MCF 10A (cell line): ENCODE results near the gene KCNMA1. TPM values are rescaled to one million over a fixed set of nuclear protein-coding genes. Genes with fewer than 3 reads are reported as not detected.

ENCODE experiments used
- BruUV-seq: library from RNA; stranded (reverse); fragments of 400-500 nt; replicated peaks from 2 replicates; lab custom pipeline; 2021; lab: Mats Ljungman, UMichigan
- CTCF ChIA-PET: fragments of 300-600 bp; sonication (Branson Sonifier 250); formaldehyde crosslinking; extraction: SDS; loops from one replicate; lab custom pipeline; 2021; ENCODE audit warnings: antibody characterized with exemption, inconsistent platforms; lab: Yijun Ruan, JAX
- POLR2A ChIA-PET: fragments of 300-600, 350-650 bp; sonication (Branson Sonifier 250); formaldehyde crosslinking; extraction: SDS; loops from one replicate; lab custom pipeline; 2020; ENCODE audit warnings: antibody characterized with exemption, inconsistent platforms; lab: Yijun Ruan, JAX
- DNase-seq: peaks from one replicate; pipeline ENCODE4 v3.0.0-alpha.2; 2018; ENCODE audit not compliant: unreplicated experiment
- H3K27ac Mint-ChIP-seq: one replicate; pipeline ENCODE4 v1.8.0; 2022; ENCODE audit warnings: mild to moderate bottlenecking, low read depth, mixed read lengths; ENCODE audit not compliant: unreplicated experiment
- H3K27me3 Mint-ChIP-seq: one replicate; pipeline ENCODE4 v1.8.0; 2022; ENCODE audit warnings: mixed read lengths; ENCODE audit not compliant: insufficient read depth, unreplicated experiment
- H3K36me3 Mint-ChIP-seq: one replicate; pipeline ENCODE4 v1.8.0; 2022; ENCODE audit warnings: mild to moderate bottlenecking, moderate library complexity, mixed read lengths; ENCODE audit not compliant: insufficient read depth, unreplicated experiment
- H3K4me1 Mint-ChIP-seq: one replicate; pipeline ENCODE4 v1.8.0; 2022; ENCODE audit warnings: mixed read lengths; ENCODE audit not compliant: insufficient read depth, unreplicated experiment
- H3K4me3 Mint-ChIP-seq: one replicate; pipeline ENCODE4 v1.8.0; 2022; ENCODE audit warnings: mild to moderate bottlenecking, moderate library complexity, mixed read lengths; ENCODE audit not compliant: unreplicated experiment
- H3K9me3 Mint-ChIP-seq: one replicate; pipeline ENCODE4 v1.8.0; 2022; ENCODE audit warnings: mixed read lengths; ENCODE audit not compliant: unreplicated experiment
- intact Hi-C: fragments of 100-400 bp; cut with micrococcal nuclease; formaldehyde crosslinking; loops from 2 replicates; pipeline ENCODE4 v1.14.1; 2022
- total RNA-seq: library from RNA; stranded (reverse); gene quantifications from 2 replicates; pipeline ENCODE4 v1.2.3, GENCODE V29; 2022
- TF ChIP-seq, protein P1 (sequence below): fragments of 200-600 bp; IDR thresholded peaks from one replicate; pipeline ENCODE4 v1.8.0; 2022; ENCODE audit warnings: antibody characterized with exemption, mild to moderate bottlenecking; ENCODE audit not compliant: unreplicated experiment

Gene KCNMA1
- total RNA-seq, 1 experiment from 2014 or later = 7.5 TPM

DNA sequence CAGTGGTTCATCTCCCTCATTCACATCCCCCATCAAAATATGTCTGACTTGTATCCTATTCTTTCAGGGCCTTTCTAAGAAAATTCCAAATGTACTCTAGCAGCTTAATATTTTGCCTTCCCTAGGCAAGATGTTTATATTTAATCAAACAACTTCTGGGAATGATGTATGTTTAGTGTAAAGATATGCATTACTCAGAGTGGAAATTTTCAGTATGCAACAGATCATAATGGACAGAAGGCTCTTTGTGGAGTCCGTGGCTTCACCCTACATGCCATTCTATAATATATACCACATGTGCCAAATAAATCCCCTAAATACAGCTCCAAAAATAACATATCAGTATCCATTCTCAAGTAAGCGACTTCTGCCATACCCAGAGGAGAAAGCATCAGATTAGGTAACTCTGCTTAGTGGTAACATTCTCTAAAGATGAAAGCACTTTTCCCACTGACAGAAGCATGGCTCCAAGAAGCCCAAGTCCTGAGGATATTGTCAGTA is 316.6 kb downstream of the KCNMA1 start:
- H3K27me3 Mint-ChIP-seq = no peaks in the 10 kb centered on the region
- no peak overlapping the region for H3K4me3 Mint-ChIP-seq
- TF ChIP-seq, protein P1, sequence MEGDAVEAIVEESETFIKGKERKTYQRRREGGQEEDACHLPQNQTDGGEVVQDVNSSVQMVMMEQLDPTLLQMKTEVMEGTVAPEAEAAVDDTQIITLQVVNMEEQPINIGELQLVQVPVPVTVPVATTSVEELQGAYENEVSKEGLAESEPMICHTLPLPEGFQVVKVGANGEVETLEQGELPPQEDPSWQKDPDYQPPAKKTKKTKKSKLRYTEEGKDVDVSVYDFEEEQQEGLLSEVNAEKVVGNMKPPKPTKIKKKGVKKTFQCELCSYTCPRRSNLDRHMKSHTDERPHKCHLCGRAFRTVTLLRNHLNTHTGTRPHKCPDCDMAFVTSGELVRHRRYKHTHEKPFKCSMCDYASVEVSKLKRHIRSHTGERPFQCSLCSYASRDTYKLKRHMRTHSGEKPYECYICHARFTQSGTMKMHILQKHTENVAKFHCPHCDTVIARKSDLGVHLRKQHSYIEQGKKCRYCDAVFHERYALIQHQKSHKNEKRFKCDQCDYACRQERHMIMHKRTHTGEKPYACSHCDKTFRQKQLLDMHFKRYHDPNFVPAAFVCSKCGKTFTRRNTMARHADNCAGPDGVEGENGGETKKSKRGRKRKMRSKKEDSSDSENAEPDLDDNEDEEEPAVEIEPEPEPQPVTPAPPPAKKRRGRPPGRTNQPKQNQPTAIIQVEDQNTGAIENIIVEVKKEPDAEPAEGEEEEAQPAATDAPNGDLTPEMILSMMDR = no peak
- peaks cover 8% of the 10 kb centered on the region for H3K4me1 Mint-ChIP-seq
- no peaks in the 10 kb centered on the region for H3K36me3 Mint-ChIP-seq
- no TSS peak for BruUV-seq
- ChIA-PET POLR2A (no interaction called here), CTCF (interaction anchor here (0.7 to 0.8 kb wide), 2 partner anchors 147 to 149 kb away, joined by 3 read pairs; no protein-coding TSS in a partner anchor)
- intact Hi-C loops = no loop called here
- peaks cover 6% of the 10 kb centered on the region for H3K9me3 Mint-ChIP-seq
- no peak overlapping the region for H3K27ac Mint-ChIP-seq
- DNase-seq = no peak

DNA sequence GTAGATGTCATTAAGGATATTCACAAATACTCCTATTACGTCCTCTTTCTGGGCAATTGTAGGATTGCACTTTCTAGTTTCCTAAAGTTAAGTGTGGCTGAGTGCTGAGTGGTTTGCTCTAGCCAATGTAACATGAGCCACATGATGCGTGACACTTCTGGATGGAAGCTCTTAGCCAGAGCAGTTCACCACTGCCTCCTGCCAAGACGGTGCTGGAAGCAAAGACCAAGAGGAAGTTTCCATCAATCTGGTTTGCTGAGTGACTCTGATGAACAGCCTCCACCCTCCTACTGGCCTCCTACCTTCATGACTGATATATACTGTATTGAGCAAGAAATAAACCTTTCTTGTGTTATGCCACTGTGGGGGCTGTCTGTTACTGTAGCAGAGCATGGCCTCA is 318.1 kb downstream of the KCNMA1 start:
- CTCF ChIA-PET = interaction anchor here (0.7 kb wide), 1 partner anchor 8 kb away, joined by 3 read pairs; no protein-coding TSS in a partner anchor

DNA sequence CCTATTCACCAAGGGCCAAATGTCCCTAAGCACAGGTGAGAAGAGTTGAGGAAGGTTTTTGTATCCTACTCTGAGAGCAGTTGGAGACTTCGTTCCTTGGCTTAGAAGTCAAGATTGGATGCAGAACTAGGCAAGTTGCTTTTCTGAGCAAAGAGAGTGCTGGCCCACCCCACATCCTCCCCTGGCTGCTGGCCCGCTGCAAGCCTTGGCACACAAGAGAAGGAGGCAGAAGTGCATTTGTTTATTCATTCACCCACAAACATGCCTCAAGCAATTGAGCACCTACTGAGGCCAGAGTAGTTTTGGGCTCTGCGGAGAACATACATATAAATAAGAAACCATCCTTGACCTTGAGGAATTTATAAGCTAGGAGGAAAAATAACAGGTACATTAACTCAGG is 318.9 kb downstream of the KCNMA1 start:
- TF ChIP-seq, protein P1 = no peak
- intact Hi-C loops = no loop called here
- Mint-ChIP-seq H3K27me3 (no peaks in the 10 kb centered on the region), H3K4me3 (no peak overlapping the region), H3K27ac (no peak overlapping the region), H3K36me3 (no peaks in the 10 kb centered on the region), H3K4me1 (no peaks in the 10 kb centered on the region), H3K9me3 (peaks cover 6% of the 10 kb centered on the region)
- ChIA-PET POLR2A (no interaction called here), CTCF (interaction anchor here (0.6 kb wide), 1 partner anchor 1400 kb away, joined by 3 read pairs; no protein-coding TSS in a partner anchor)
- DNase-seq = no peak
- no TSS peak for BruUV-seq

More for the DNA sequence above, 318.1 kb downstream of the KCNMA1 start:
- Mint-ChIP-seq H3K9me3 (peaks cover 6% of the 10 kb centered on the region), H3K27me3 (no peaks in the 10 kb centered on the region), H3K4me3 (no peak overlapping the region), H3K27ac (no peak overlapping the region), H3K4me1 (no peaks in the 10 kb centered on the region), H3K36me3 (no peaks in the 10 kb centered on the region)
- no peak for DNase-seq
- intact Hi-C loops = no loop called here
- POLR2A ChIA-PET = no interaction called here
- TF ChIP-seq, protein P1 = no peak
- no TSS peak for BruUV-seq

DNA sequence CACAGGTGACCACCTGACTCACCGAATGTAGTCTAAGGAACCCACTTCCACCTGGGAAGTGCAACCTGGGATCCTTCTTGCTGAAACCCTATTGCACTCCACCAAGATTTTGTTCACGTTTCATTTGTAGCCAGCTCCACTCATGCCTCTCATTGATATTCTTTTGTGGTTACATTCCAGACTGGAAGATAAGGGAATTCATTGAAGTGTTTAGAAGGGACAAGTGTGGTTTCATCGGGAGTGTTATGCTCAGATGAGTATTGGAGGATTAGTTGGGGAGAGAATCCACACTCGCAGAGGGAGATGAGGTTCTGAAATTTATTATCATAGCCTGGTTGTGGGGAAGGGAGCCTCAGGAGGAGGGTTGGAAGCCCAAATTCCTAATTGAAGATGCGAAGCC is 320.4 kb downstream of the KCNMA1 start:
- Mint-ChIP-seq H3K4me1 (no peaks in the 10 kb centered on the region), H3K27ac (no peak overlapping the region), H3K27me3 (no peaks in the 10 kb centered on the region), H3K4me3 (no peak overlapping the region), H3K9me3 (peaks cover 3% of the 10 kb centered on the region), H3K36me3 (no peaks in the 10 kb centered on the region)
- BruUV-seq = no TSS peak
- CTCF ChIA-PET = no interaction called here
- TF ChIP-seq, protein P1 = no peak
- intact Hi-C loops = no loop called here
- no peak for DNase-seq
- POLR2A ChIA-PET = no interaction called here
